K562 (cell line): ENCODE results near the gene BPNT1. TPM values are rescaled to one million over a fixed set of nuclear protein-coding genes. Genes with fewer than 3 reads are reported as not detected.
A peak's percentile ranks its signal among the peaks of the same experiment; 100 is the strongest.

Source experiments
- BRF1 ChIP-seq: IDR thresholded peaks from 3 replicates; pipeline ENCODE4 v1.6.1; 2011; ENCODE audit warnings: borderline replicate concordance, mild to moderate bottlenecking; ENCODE audit not compliant: insufficient read length; ENCODE audit errors: extremely low read depth
- CHCHD3 ChIP-seq: fragments of 250-450 bp; sonication (Bioruptor Pico); IDR thresholded peaks from 2 replicates; pipeline ENCODE4 v2.1.2; 2022; ENCODE audit warnings: mild to moderate bottlenecking
- CHD2 ChIP-seq: IDR thresholded peaks from 2 replicates; pipeline ENCODE4 v1.6.1; 2011; ENCODE audit warnings: low read depth, low read length
- HNRNPL ChIP-seq: fragments of 200-400 bp; formaldehyde crosslinking; IDR thresholded peaks from 2 replicates; pipeline ENCODE4 v1.6.1; 2017; ENCODE audit warnings: low read depth, mild to moderate bottlenecking, low read length
- MCM2 ChIP-seq: fragments of 450-650 bp; IDR thresholded peaks from 2 replicates; pipeline ENCODE4 v1.6.1; 2017; ENCODE audit warnings: low read depth, mild to moderate bottlenecking
- NUFIP1 ChIP-seq: fragments of 450-650 bp; IDR thresholded peaks from 2 replicates; pipeline ENCODE4 v1.6.1; 2018; ENCODE audit not compliant: partially characterized antibody
- PHTF2 ChIP-seq: fragments of 250-450 bp; sonication (Bioruptor Pico); IDR thresholded peaks from 2 replicates; pipeline ENCODE4 v1.5.0; 2021; ENCODE audit warnings: mild to moderate bottlenecking
- POU5F1 ChIP-seq: fragments of 150-350 bp; IDR thresholded peaks from 2 replicates; pipeline ENCODE4 v1.6.1; 2014; ENCODE audit warnings: borderline replicate concordance, low read length, low read depth, mild to moderate bottlenecking; ENCODE audit not compliant: partially characterized antibody
- RBBP5 ChIP-seq: fragments of 200-600 bp; sonication (generic); IDR thresholded peaks from 2 replicates; pipeline ENCODE4 v1.6.1; 2012; ENCODE audit warnings: borderline replicate concordance, mild to moderate bottlenecking, low read length, control low read depth, inconsistent platforms; ENCODE audit not compliant: insufficient read depth, poor library complexity, severe bottlenecking
- RBM15 ChIP-seq: fragments of 200-400 bp; formaldehyde crosslinking; IDR thresholded peaks from 2 replicates; pipeline ENCODE4 v1.6.1; 2018; ENCODE audit warnings: mild to moderate bottlenecking, low read length, moderate library complexity; ENCODE audit not compliant: insufficient read depth
- SFPQ ChIP-seq: fragments of 200-400 bp; formaldehyde crosslinking; IDR thresholded peaks from 2 replicates; pipeline ENCODE4 v1.6.1; 2017; ENCODE audit warnings: mild to moderate bottlenecking, low read depth, low read length, moderate library complexity
- SUPT5H ChIP-seq: fragments of 450-650 bp; IDR thresholded peaks from 2 replicates; pipeline ENCODE4 v1.6.1; 2016
- TCF7 ChIP-seq: sonication (generic); IDR thresholded peaks from 2 replicates; pipeline ENCODE4 v1.6.1; 2016; ENCODE audit warnings: antibody characterized with exemption, borderline replicate concordance
- TCFL5 ChIP-seq: fragments of 250-450 bp; sonication (Bioruptor Pico); conservative IDR thresholded peaks from 2 replicates; pipeline ENCODE4 v1.6.1; 2021; ENCODE audit warnings: mild to moderate bottlenecking, moderate library complexity, matching md5 sums
- TFAM ChIP-seq: fragments of 250-450 bp; sonication (Bioruptor Pico); conservative IDR thresholded peaks from 2 replicates; pipeline ENCODE4 v1.5.0; 2021; ENCODE audit warnings: mild to moderate bottlenecking, moderate library complexity
- THAP12 ChIP-seq: fragments of 250-450 bp; sonication (Bioruptor Pico); IDR thresholded peaks from 2 replicates; pipeline ENCODE4 v1.9.0; 2021; ENCODE audit warnings: mild to moderate bottlenecking, inconsistent platforms
- TRIM24 ChIP-seq, 2 experiments: fragments of 450-650 bp; IDR thresholded peaks; 2 replicates each; pipeline ENCODE4 v1.6.1; 2016
- UBTF ChIP-seq, 2 experiments: IDR thresholded peaks; 2 replicates each; pipeline ENCODE4 v1.6.1; 2012; ENCODE audit warnings: improper control_type of control experiment in 2 of 2, low read depth in 2 of 2, low read length in 2 of 2, borderline replicate concordance in 1 of 2
- ZNF586 ChIP-seq: fragments of 450-650 bp; formaldehyde crosslinking; conservative IDR thresholded peaks from 2 replicates; pipeline ENCODE4 v1.4.0; 2020; ENCODE audit warnings: mild to moderate bottlenecking, moderate library complexity
- polyA plus RNA-seq, 8 experiments: library from polyadenylated mRNA; depleted of rRNA in 4 of 8; stranded (reverse) in 5 of 8; unstranded in 3 of 8; fragments of >200 nt; fragmentation: Nextera tagmentation in 2 of 8; fragmentation: Illumina TruSeq in 1 of 8; extraction: Ambion mirVana in 2 of 8; extraction: Trizol in 1 of 8; gene quantifications; 2 replicates each; pipeline versions ENCODE4 v1.2.1 to v1.2.3, GENCODE V29; 2011 to 2014; ENCODE audit warnings: inconsistent platforms in 1 of 8, missing spikeins in 1 of 8
- total RNA-seq, 7 experiments: library from RNA; depleted of rRNA in 6 of 7; stranded (reverse); fragments of >200 nt in 6 of 7; fragmentation: Illumina TruSeq in 2 of 7; extraction: Trizol in 2 of 7; gene quantifications; 2 replicates each; pipeline versions ENCODE4 v1.2.1 to v1.2.3, GENCODE V29; 2011 to 2021; ENCODE audit warnings: low replicate concordance in 1 of 7
- TF ChIP-seq, protein P1 (sequence below): sonication (generic); IDR thresholded peaks from 2 replicates; pipeline ENCODE4 v1.6.1; 2016

BPNT1 gene
- total and polyA plus RNA-seq, 9 of the 15 experiments (the other 6 are each of a cell fraction or from before 2014, with no cell fraction given): 30.2 to 73.8 (median 40.5) TPM

GRCh38 chr1:220094016-220094911 lies 4.7 kb upstream of the BPNT1 start, which contains the start of gene IARS2 (continued):
- TF ChIP-seq UBTF (IDR thresholded peaks at IDR 0.05; ENCODE audit: borderline replicate concordance in 1 of 2, low read depth in 2 of 2, low read length in 2 of 2) (peak; percentile 78 to 83; a peak in 2 of 4 replicates), NUFIP1 (no peak), POU5F1 (no peak), TCFL5 (CRISPR knock-in tag) (no peak), CHD2 (peak; percentile 33; the same call in 1 of the 2 replicates), PHTF2 (no peak), MCM2 (no peak), TFAM (no peak), TRIM24 (IDR thresholded peaks at IDR 0.05) (peak in 1 of 2 experiments; percentile 71; a peak in 2 of 4 replicates), CHCHD3 (no peak), BRF1 (no peak), ZNF586 (CRISPR knock-in tag) (no peak), THAP12 (CRISPR knock-in tag) (peak; percentile 76; the same call in 1 of the 2 replicates), TCF7 (no peak), HNRNPL (peak; percentile 73; the same call in 1 of the 2 replicates), SFPQ (no peak), RBBP5 (peak; percentile 85), SUPT5H (peak; percentile 74), RBM15 (0 out of 2 replicates have a peak, but pooled peaks have one; percentile 42)
- TF ChIP-seq, protein P1, sequence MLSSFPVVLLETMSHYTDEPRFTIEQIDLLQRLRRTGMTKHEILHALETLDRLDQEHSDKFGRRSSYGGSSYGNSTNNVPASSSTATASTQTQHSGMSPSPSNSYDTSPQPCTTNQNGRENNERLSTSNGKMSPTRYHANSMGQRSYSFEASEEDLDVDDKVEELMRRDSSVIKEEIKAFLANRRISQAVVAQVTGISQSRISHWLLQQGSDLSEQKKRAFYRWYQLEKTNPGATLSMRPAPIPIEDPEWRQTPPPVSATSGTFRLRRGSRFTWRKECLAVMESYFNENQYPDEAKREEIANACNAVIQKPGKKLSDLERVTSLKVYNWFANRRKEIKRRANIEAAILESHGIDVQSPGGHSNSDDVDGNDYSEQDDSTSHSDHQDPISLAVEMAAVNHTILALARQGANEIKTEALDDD: no peak
